HS-27A (cell line): Measurements from ENCODE around the gene PIP5K1A.
"Not testable (repeated sequence)": the region's sequence is repeated elsewhere in the genome, so short reads cannot be mapped to it uniquely, and the experiment has no call there.

Source experiments
- DNase-seq: peaks from one replicate; pipeline ENCODE4 v3.0.0-alpha.2; 2012; ENCODE audit warnings: low read depth, missing footprints

PIP5K1A gene, protein sequence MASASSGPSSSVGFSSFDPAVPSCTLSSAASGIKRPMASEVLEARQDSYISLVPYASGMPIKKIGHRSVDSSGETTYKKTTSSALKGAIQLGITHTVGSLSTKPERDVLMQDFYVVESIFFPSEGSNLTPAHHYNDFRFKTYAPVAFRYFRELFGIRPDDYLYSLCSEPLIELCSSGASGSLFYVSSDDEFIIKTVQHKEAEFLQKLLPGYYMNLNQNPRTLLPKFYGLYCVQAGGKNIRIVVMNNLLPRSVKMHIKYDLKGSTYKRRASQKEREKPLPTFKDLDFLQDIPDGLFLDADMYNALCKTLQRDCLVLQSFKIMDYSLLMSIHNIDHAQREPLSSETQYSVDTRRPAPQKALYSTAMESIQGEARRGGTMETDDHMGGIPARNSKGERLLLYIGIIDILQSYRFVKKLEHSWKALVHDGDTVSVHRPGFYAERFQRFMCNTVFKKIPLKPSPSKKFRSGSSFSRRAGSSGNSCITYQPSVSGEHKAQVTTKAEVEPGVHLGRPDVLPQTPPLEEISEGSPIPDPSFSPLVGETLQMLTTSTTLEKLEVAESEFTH

DNA sequence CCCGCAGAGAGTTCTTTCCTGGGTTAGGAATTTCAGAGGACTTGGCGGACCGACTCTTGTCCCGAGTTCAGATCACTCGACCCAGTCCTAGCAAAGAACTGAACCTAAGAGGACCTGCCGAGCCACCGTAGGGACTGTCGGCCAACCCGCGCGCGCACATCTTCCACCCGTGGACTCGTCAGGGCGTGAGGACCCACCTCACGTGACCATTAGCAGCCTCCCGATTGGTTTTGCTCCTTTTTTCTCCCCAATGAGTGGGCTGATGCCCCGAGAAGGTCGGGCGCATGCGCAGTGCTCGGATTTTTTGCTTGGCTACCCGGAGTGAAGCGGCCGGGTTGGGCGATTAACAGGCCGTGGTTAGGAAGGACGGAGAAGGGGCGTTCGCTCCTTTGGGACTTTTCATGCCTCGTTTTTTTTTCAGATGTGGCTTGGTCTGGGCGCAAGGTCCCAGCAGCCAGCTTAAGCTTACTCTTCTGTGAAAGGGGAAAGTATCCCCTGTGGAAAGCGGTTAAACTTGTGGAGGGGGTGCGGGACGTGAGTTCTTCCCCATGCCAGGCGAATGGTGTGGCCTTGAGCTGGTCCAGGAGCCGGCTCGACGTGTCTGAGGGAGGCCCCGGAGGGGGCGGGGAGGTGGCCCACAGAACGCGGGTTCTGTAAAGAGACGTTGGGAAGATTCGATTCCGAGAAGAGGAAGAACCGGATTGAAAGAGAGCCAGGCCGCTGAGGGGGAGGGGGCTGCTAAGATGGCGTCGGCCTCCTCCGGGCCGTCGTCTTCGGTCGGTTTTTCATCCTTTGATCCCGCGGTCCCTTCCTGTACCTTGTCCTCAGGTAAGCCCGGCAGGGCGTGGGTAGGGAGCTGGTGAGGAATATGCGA is at the start of gene PIP5K1A:
Gene PIP5K1A, plus strand, starts transcription at position 299 of the 874 bp plus-strand sequence. Its CDS starts 445 bp downstream, at position 744.
- DNase-seq, result peak; percentile 93

DNA sequence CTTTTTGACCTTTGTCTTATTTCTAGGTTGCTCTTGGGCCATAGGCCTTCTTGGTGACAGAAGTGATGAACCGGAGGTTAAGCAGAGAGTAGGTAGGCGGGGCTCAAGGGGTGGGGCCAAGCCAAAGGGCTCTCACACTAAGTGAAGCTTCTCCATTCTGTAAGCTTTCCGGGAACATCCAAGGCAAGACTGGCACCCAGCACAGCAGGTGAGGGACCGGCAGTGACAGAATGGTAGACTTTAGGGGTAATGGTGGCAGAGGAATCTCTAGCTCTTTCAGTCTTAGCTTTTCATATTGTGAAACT is 41.9 kb upstream of the PIP5K1A start, which contains the start of gene TNFAIP8L2:
Gene TNFAIP8L2, plus strand, starts transcription at position 135 of the 305 bp plus-strand sequence. CDS start 2,049 bp downstream, outside the sequence.
- DNase-seq, result no peak

DNA sequence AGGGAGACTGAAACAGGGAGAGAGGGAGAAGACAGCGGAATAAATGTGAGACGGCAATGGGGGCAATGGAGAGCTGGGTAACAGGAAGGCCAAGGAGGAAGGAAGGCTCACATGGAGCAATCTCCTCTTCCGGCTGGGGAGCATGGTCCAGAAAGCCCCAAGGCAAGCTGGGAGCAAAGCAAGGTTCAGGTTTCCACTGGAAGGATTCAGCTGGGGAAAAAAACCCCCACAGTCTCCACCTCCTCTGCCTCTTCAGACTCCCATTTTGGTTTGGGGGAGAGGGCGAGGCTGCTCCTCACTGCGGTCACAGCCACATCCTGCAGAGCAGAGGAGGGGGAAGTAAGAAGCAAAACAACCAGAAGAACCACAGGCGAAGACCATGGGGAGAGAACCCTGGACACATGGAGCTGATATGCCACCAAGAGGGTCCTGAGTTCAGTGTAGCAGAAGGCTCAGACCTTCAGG is 41.3 kb upstream of the PIP5K1A start:
- no peak for DNase-seq

DNA sequence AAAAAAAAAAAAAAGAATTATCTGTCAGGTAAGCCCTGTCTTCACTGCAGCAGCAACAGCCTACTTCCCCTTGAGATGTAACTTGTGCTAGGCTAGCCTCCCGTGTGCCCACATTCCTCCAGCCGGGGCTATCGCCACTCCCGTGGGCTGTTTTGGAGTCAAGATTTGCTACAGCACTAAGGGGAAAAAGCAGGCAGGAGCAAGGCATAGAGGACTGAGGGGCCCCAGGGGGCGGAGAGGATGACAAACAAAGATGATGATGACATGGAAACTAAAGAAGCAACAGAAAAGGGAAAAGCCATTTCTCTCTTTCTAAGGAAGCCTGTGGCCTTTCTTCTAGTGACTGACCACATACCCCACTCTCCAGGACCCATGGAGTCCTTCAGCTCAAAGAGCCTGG is 40.0 kb upstream of the PIP5K1A start:
- DNase-seq, result no peak

DNA sequence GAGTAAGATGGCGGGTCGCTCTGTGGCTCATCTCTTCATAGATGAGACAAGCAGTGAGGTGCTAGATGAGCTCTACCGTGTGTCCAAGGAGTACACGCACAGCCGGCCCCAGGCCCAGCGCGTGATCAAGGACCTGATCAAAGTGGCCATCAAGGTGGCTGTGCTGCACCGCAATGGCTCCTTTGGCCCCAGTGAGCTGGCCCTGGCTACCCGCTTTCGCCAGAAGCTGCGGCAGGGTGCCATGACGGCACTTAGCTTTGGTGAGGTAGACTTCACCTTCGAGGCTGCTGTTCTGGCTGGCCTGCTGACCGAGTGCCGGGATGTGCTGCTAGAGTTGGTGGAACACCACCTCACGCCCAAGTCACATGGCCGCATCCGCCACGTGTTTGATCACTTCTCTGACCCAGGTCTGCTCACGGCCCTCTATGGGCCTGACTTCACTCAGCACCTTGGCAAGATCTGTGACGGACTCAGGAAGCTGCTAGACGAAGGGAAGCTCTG is 39.6 kb upstream of the PIP5K1A start:
- DNase-seq, result no peak

DNA sequence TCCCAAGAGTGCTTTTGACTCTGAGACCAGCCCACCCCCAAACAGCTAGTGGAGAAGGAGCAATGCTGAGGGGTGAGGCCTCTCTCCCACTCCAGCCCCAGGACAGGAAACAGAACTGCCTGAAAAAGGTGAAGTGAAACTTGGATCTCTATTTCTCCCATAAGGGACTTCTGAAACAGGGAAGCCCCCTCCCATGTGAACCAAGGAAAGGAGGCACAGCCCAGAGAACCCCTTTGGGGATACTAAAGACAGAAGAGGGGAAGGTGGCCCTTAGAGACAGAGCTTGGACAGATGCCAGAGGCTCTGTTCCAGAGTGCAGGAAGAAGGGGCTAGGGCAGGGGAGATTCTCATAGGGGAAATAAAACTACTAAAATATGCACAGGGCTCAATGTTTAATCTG is 39.0 kb upstream of the PIP5K1A start:
- no peak for DNase-seq

DNA sequence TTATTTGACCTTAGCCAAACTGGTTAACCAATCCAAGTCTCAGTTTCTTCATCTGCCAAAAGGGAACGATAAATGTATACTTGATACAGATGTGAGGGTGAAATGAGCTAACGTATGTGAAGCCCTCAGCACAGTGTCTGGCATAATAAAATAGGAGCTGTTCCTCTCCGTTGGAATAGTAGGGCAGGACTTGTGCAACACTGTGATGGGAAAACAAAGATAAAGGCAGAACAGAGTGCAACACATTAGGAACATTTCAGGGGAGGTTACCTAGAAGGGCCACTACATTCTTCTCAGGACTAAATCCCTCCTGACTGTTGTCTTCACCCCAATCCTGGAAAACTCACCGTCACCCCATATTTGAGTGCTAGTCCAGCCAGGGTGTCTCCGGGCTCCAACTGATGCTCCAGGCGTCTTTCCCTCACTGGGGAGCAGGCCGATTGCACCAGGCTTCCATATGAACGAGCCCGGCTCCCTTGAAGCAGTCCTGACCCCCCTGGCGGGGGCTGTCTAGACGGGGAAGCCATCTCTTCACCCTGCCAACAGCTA is 33.5 kb upstream of the PIP5K1A start:
- no peak for DNase-seq

DNA sequence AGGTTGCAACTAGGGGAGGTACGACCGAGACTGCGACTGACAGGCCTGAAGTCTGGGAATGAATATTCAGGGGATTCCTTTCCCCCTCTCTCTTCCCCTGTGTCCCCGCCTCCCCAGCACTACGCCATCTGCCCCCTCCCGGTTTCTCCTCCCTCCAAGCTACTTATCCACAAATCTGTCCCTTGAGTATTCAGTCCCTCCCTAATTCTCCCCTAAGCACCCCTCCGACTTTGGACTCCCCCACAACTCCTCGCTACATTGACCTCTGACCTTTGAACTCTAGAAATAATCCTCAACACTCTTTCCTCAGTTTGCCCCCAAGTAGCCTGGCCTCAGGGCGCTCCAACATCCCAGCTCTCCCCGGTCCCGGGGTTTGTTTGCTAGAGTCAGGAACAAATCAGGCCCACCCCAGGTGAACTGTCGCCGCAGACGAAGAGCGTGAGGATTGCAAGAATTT is 33.0 kb upstream of the PIP5K1A start:
- no peak for DNase-seq

DNA sequence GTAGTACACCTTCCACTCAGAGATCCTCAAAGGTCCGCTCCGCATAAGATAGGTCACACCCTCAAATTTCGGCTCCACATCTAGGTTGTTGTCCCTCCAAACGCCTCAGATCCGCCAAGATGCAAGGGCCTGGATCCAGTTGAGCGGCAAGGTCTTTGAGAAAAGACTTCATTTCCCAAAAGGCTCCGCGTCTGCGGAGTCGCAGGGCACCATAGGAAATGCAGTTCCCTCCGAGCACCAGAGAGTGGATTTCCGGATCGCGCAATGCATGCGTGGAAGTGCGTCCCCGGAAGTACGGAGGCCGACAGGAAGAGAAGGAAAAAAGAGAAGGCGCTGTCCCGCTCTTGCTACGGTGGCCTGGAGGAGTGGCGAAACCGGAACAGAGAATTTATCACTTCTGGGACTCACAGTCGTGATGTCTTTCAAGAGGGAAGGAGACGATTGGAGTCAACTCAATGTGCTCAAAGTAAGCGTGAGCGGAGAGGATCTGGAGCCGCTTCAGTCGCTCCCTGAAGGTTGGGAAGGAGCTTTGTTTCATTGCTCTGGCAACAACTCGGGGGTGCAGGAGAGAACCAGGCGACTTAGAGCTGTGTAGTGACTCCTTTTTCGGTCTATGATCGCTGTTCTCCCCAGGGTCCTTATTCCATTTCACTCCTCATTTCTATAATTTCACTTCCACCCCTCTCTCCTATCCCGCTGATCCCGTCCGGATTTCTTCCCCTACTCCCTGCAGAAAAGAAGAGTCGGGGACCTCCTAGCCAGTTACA is 32.4 kb upstream of the PIP5K1A start, which contains the start of the genes LYSMD1 and SCNM1:
Gene LYSMD1, minus strand, starts transcription at position 165 of the 767 bp plus-strand sequence. CDS start 644 bp downstream, outside the sequence.
Gene SCNM1, plus strand, starts transcription at position 407 of the 767 bp plus-strand sequence. Its CDS starts 9 bp downstream, at position 416.
- peak; percentile 92 for DNase-seq

DNA sequence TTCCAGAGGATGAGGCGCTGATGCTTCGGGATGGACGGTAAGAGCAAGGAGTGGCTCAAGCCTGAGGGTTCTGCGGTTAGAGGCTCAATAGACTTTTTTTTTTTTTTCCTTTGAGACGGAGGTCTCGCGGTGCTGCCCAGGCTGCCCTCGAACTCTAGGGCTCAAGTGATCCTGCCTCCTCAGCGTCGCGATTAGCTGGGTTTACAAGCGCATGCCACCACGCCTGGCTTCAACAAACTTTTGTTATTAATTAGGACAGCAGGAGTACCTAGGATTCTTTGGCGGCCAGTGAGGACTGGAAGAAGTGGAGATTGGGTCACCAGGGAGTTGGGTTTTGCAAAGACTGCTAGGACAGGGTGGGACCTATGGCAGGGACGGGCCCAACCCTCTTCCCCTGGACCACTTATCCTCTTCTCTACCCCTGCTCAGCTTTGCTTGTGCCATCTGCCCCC is 31.8 kb upstream of the PIP5K1A start:
- peak; percentile 36 for DNase-seq

DNA sequence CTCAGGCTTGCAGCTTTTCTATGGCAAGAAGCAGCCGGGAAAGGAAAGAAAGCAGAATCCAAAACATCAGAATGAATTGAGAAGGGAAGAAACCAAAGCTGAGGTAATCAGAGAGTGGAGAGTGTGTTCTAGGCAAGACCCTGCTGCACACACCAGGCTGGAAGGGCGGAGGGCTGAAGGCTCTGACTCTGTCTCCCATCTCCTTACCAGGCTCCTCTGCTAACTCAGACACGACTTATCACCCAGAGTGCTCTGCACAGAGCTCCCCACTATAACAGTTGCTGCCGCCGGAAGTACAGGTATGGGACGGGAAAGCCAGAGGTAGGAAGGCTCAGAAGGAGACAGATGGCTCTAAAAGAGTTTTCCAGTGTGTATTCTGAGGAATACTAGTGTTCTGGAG is 31.2 kb upstream of the PIP5K1A start:
- no peak for DNase-seq

DNA sequence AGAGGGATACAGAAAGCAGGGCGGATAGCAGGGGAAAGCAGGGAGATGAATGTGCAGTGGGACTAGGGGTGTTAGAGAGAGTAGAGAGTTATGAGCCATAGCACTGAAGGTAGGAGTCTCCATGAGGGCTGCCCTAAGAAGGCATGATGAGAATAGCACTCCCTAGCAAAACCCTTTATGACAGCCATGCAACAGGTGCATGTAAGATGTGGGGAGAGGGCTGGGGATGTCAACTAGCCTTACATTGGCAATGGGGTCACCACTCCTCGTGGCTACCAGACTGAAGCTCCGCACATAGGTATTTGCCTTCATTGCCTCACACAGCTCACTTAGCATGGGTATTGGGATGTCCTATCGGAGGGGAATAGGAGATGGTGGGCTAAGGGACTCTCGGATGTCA is 27.2 kb upstream of the PIP5K1A start:
- DNase-seq, result no peak

DNA sequence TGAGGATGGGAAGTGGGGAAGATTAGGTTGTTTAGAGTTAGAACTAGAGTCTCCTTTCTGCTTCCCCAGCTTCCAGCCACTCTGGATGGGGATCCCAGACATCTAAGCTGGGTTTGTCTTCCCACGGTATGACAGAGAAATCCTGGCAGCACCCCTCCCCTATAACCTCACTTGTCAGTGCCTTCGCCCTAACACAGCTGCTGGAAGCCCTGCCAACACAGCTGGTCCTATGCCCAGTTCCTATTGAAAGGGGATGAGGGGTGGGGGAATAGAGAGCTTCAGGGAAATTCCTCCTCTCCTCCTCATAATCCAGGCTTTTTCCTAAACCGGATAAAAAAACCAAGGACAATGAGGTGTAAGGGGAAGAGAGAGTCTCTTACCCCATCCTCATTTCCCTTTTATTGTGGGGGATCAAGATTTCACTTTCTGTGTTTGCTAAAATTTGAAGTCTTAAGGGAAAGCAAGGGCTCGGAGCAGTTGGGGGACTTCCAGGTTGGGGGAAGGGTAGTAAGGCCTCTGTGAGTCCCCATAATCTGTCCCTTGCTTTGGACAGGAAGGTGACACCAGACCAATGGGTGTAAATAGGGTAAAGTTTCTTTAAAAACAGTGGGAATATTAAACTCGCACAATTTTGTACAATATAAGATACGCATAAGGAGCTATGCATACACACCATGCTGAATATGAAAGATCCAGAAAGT is 23.2 kb upstream of the PIP5K1A start:
- no peak for DNase-seq

DNA sequence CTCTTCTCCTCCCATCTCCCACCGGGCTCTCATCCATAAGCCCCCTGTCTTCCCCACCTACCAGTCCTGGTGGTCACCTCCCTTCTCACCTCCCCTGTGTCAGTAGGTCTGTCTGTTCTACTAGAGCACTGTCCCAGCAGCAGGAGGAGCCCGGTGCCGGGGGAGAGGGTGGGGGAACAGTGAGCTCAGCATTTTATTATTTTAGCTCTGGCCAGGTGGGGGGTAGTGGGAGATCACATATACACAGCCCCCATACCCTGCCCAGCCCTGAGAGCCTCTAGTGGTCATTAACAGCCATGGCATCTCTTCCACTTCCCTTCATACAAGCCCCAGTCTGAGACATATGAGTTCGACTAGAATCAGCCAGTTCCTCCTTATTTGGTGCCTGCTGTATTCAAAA is 22.5 kb upstream of the PIP5K1A start, which contains the start of gene TMOD4:
Gene TMOD4, minus strand, starts transcription at position 119 of the 400 bp plus-strand sequence. CDS start 1,106 bp downstream, outside the sequence.
- no peak for DNase-seq

DNA sequence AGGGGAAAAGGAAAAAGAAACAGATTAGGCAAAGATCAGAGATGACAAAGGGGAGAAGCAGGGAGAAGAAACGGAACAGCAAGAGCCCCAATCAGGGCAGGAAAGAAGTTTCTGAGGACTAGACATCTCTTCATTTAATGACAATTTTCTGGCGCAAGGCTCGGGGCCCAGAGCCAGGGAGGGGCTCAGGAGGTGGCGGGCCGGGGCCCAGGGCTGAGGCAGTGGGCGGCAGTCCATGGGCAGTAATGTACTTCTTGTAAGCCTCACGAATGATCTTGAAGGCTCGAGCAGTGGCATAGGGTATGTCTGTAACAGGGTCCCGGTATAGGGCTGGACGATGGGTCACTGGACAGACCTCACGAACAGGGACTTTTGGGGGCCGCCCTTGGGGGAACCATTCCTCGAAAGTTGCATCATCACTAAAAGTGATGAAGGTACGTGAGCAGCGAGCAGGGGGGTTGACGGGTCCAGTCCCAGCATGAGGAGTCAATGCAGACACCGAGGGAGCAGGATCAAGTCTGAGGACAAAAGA is 21.8 kb upstream of the PIP5K1A start:
- no peak for DNase-seq

DNA sequence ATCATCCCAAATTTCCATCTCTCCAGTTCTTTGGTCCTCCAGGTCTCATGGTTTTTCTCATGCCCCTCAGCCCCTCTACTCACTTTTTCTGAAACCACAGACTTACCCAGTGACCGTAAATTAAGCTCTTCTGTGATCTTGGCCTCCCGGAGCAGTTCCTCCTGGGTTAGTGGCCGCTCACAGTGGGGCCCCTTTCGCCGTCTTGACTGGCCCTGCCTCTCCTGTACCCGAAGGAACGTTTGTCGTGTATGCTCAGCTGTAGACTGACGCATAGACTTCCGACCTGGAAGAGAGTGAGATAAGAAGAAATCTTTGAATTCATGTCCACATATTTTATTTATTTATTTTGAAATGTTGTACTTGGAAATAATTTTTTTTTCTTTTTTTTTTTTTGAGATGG is 14.1 kb upstream of the PIP5K1A start:
- DNase-seq, result no peak

DNA sequence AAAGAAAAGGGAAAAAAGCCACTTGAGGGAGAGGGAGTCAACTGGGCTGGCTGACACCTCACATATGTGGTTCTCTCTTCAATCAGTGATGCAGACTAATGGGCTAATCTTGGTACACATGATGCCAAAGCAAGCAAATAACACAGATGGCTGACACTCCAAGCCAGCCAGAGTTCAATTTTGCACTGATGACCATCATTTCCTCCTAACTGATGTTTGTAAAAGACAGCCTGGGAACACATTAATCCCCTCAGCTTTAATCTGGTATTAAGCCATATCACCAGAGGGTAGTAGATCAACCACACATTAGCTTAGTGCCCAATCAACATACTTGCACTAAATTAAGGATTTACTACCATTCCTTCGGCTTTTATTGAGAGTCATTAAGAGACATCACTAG is 11.1 kb upstream of the PIP5K1A start:
- no peak for DNase-seq

DNA sequence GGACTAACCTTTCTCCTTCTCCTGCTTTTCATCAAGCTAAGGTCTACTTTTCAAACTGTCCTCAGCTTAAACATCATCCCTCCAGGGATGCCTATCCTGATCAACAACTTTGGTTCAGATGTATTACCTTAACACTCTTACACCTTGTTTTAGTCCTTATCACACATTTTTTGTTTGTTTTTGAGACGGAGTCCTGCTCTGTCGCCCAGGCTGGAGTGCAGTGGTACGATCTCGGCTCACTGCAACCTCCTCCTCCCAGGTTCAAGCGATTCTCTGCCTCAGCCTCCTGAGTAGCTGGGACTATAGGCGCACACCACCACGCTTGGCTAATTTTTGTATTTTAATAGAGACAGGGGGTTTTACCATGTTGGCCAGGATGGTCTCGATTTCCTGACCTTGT is 9.7 kb upstream of the PIP5K1A start:
- not testable (repeated sequence) for DNase-seq

DNA sequence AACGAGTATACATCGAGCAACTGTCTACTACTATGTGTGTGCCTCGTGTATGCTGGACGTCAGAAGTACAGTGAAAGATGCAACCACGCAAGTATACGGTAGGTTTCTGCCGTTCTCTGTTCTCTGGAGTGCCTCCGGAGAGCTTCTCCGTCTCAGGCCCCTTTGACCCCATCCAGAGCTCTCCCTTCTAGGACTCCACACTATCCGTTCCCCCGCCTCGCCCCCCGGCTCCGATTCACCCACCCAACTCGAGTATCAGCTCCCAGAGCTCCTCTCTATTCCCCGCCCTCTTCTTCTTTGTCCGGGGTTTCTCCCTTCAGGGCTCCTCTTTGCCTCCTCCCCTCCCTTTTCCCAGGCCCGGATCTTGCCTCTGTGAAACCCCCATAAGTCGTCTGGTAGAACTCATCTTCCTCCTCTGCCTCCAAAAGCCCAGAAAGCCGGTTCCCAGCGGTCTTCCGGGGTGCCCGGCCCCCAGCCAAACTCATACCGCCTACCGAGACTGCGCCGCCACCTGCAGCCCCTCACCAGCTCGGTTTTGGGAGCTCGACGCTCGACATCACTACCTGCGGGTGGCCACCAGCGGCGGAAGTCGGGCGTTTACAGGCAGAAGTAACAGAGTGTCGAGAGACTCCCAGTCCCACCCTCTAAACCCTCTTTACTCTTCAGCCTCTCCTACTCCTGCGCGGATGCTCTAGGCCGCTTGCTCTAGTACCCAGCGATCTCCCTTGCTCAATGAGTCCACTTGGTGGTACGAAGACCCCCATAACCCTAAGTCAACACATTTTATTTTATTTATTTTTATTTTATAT is 8.5 kb upstream of the PIP5K1A start, which contains the start of gene VPS72:
Gene VPS72, minus strand, starts transcription at position 561 of the 809 bp plus-strand sequence. Its CDS starts 76 bp downstream, at position 485.
- DNase-seq, result peak; percentile 34
